MCF 10A (cell line): Measurements from ENCODE around the gene CORO6. TPM values are rescaled to one million over a fixed set of nuclear protein-coding genes. Genes with fewer than 3 reads are reported as not detected.

Source experiments
- BruUV-seq: library from RNA; stranded (reverse); fragments of 400-500 nt; replicated peaks from 2 replicates; lab custom pipeline; 2021; lab: Mats Ljungman, UMichigan
- CTCF ChIA-PET: fragments of 300-600 bp; sonication (Branson Sonifier 250); formaldehyde crosslinking; extraction: SDS; loops from one replicate; lab custom pipeline; 2021; ENCODE audit warnings: antibody characterized with exemption, inconsistent platforms; lab: Yijun Ruan, JAX
- POLR2A ChIA-PET: fragments of 300-600, 350-650 bp; sonication (Branson Sonifier 250); formaldehyde crosslinking; extraction: SDS; loops from one replicate; lab custom pipeline; 2020; ENCODE audit warnings: antibody characterized with exemption, inconsistent platforms; lab: Yijun Ruan, JAX
- DNase-seq: peaks from one replicate; pipeline ENCODE4 v3.0.0-alpha.2; 2018; ENCODE audit not compliant: unreplicated experiment
- H3K27ac Mint-ChIP-seq: one replicate; pipeline ENCODE4 v1.8.0; 2022; ENCODE audit warnings: mild to moderate bottlenecking, low read depth, mixed read lengths; ENCODE audit not compliant: unreplicated experiment
- H3K27me3 Mint-ChIP-seq: one replicate; pipeline ENCODE4 v1.8.0; 2022; ENCODE audit warnings: mixed read lengths; ENCODE audit not compliant: insufficient read depth, unreplicated experiment
- H3K36me3 Mint-ChIP-seq: one replicate; pipeline ENCODE4 v1.8.0; 2022; ENCODE audit warnings: mild to moderate bottlenecking, moderate library complexity, mixed read lengths; ENCODE audit not compliant: insufficient read depth, unreplicated experiment
- H3K4me1 Mint-ChIP-seq: one replicate; pipeline ENCODE4 v1.8.0; 2022; ENCODE audit warnings: mixed read lengths; ENCODE audit not compliant: insufficient read depth, unreplicated experiment
- H3K4me3 Mint-ChIP-seq: one replicate; pipeline ENCODE4 v1.8.0; 2022; ENCODE audit warnings: mild to moderate bottlenecking, moderate library complexity, mixed read lengths; ENCODE audit not compliant: unreplicated experiment
- H3K9me3 Mint-ChIP-seq: one replicate; pipeline ENCODE4 v1.8.0; 2022; ENCODE audit warnings: mixed read lengths; ENCODE audit not compliant: unreplicated experiment
- intact Hi-C: fragments of 100-400 bp; cut with micrococcal nuclease; formaldehyde crosslinking; loops from 2 replicates; pipeline ENCODE4 v1.14.1; 2022
- total RNA-seq: library from RNA; stranded (reverse); gene quantifications from 2 replicates; pipeline ENCODE4 v1.2.3, GENCODE V29; 2022
- TF ChIP-seq, protein P1 (sequence below): fragments of 200-600 bp; IDR thresholded peaks from one replicate; pipeline ENCODE4 v1.8.0; 2022; ENCODE audit warnings: antibody characterized with exemption, mild to moderate bottlenecking; ENCODE audit not compliant: unreplicated experiment

CORO6 gene
- total RNA-seq, 1 experiment from 2014 or later = 1.6 TPM

DNA sequence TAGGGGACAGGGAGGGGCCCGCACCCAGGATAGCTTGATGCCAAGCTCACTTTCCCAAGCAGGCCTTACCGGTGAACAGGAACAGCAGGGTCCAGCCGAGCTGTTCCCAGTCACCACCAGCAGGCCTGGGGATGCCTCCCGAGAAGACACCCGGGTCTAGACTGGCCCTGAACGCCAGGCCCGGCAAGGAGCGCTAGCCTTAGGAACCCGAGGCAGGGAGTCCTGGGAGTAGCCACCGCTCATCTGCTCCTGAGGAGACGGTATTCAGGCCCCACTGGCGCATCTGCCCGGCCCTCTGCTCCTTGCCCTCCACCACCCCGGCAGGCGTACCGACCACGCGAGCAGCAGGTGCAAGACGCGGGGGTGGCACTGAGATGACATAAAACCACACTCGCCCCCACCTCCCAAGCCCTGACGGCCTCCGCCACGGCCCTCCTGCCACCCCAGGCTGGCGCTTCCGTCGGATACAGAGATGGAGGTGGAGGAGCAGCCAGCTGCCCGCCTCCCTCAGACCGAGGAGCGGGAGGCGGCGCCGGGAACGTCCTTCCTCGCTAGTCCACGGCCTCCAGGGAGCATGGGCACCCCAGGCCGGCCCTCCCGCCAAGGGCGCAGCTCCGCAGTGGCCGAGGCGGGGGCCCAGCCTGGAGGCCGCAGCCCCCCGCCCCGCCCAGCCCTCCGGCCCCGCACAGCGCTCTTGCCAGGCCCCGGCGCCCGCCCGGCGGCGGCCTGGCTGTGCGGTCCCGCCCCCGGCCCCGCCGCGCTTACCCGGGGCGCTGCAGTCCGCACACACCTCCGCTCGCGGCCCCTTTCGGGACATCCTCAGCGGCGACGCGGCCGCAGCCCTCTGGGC is 33.9 kb downstream of the CORO6 start:
- H3K36me3 Mint-ChIP-seq = peaks cover 17% of the 10 kb centered on the region
- no peaks in the 10 kb centered on the region for H3K27me3 Mint-ChIP-seq
- DNase-seq = peak; percentile 20
- no peaks in the 10 kb centered on the region for H3K9me3 Mint-ChIP-seq
- peaks cover 32% of the 10 kb centered on the region for H3K4me1 Mint-ChIP-seq
- H3K4me3 Mint-ChIP-seq = peak overlapping the region; percentile 83
- no TSS peak for BruUV-seq
- CTCF ChIA-PET = interaction anchor here (0.6 to 1.3 kb wide), 6 partner anchors 9 to 862 kb away, joined by 3 to 5 read pairs (median 4); no protein-coding TSS in a partner anchor
- intact Hi-C loops = no loop called here
- peak overlapping the region; percentile 82 for H3K27ac Mint-ChIP-seq
- TF ChIP-seq, protein P1, sequence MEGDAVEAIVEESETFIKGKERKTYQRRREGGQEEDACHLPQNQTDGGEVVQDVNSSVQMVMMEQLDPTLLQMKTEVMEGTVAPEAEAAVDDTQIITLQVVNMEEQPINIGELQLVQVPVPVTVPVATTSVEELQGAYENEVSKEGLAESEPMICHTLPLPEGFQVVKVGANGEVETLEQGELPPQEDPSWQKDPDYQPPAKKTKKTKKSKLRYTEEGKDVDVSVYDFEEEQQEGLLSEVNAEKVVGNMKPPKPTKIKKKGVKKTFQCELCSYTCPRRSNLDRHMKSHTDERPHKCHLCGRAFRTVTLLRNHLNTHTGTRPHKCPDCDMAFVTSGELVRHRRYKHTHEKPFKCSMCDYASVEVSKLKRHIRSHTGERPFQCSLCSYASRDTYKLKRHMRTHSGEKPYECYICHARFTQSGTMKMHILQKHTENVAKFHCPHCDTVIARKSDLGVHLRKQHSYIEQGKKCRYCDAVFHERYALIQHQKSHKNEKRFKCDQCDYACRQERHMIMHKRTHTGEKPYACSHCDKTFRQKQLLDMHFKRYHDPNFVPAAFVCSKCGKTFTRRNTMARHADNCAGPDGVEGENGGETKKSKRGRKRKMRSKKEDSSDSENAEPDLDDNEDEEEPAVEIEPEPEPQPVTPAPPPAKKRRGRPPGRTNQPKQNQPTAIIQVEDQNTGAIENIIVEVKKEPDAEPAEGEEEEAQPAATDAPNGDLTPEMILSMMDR = no peak
- POLR2A ChIA-PET = interaction anchor here (0.6 to 2.7 kb wide), 7 partner anchors 19 to 339 kb away, joined by 3 to 10 read pairs (median 4); no protein-coding TSS in a partner anchor

GRCh38 chr17:29588017-29588561 is 34.6 kb downstream of the CORO6 start:
- CTCF ChIA-PET = interaction anchor here (0.6 to 1.3 kb wide), 9 partner anchors 9 to 861 kb away, joined by 3 to 5 read pairs (median 3); no protein-coding TSS in a partner anchor
- Mint-ChIP-seq H3K4me3 (peak overlapping the region; percentile 83), H3K9me3 (no peaks in the 10 kb centered on the region), H3K27ac (peak overlapping the region; percentile 82), H3K27me3 (no peaks in the 10 kb centered on the region), H3K4me1 (peaks cover 36% of the 10 kb centered on the region), H3K36me3 (peaks cover 17% of the 10 kb centered on the region)
- POLR2A ChIA-PET = interaction anchor here (0.6 to 2.7 kb wide), 7 partner anchors 18 to 340 kb away, joined by 3 to 10 read pairs (median 4); no protein-coding TSS in a partner anchor
- no peak for DNase-seq
- BruUV-seq = no TSS peak
- intact Hi-C loops = no loop called here
- TF ChIP-seq, protein P1 = no peak

GRCh38 chr17:29587591-29587990 is 35.1 kb downstream of the CORO6 start:
- no peak for DNase-seq
- TF ChIP-seq, protein P1 = no peak
- Mint-ChIP-seq H3K27ac (peak overlapping the region; percentile 82), H3K9me3 (no peaks in the 10 kb centered on the region), H3K36me3 (peaks cover 17% of the 10 kb centered on the region), H3K4me1 (peaks cover 37% of the 10 kb centered on the region), H3K27me3 (no peaks in the 10 kb centered on the region), H3K4me3 (peak overlapping the region; percentile 83)
- ChIA-PET POLR2A (interaction anchor here (0.6 to 2.7 kb wide), 4 partner anchors 18 to 340 kb away, joined by 3 to 10 read pairs (median 4); no protein-coding TSS in a partner anchor), CTCF (interaction anchor here (0.6 to 1.3 kb wide), 7 partner anchors 8 to 861 kb away, joined by 3 to 5 read pairs (median 4); no protein-coding TSS in a partner anchor)
- no TSS peak for BruUV-seq
- intact Hi-C loops = no loop called here
